Epithelial cell of esophagus (primary cell): ENCODE results near the gene SKI.
A peak's percentile ranks its signal among the peaks of the same experiment; 100 is the strongest.

Experiments
- DNase-seq: peaks from one replicate; pipeline ENCODE4 v3.0.0; 2010; ENCODE audit warnings: low read depth
- H3K4me3 ChIP-seq: 2 replicates; pipeline ENCODE4 v1.5.1; 2011; ENCODE audit warnings: mild to moderate bottlenecking, low read length, control low read depth
- TF ChIP-seq, protein P1 (sequence below): IDR thresholded peaks from 2 replicates; pipeline ENCODE4 v1.5.1; 2011; ENCODE audit warnings: low read depth, mild to moderate bottlenecking, low read length, control low read depth, inconsistent platforms; ENCODE audit not compliant: insufficient read depth; ENCODE audit errors: missing control alignments

Gene SKI

DNA sequence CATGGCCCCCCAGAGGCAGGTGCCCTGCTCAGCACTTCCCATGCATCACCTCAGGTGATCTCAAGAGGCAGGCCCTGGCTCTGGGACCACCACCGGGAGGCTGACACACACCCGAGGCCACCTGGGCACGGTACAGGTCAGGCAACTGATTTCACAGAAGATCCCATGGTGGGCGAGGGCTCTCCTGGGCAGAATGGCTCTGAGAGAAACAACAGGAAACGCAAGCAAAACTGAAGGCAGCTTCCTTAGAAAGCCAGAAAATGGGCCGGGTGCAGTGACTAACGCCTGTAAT lies 11.4 kb upstream of the SKI start:
- no peak for DNase-seq
- TF ChIP-seq, protein P1, sequence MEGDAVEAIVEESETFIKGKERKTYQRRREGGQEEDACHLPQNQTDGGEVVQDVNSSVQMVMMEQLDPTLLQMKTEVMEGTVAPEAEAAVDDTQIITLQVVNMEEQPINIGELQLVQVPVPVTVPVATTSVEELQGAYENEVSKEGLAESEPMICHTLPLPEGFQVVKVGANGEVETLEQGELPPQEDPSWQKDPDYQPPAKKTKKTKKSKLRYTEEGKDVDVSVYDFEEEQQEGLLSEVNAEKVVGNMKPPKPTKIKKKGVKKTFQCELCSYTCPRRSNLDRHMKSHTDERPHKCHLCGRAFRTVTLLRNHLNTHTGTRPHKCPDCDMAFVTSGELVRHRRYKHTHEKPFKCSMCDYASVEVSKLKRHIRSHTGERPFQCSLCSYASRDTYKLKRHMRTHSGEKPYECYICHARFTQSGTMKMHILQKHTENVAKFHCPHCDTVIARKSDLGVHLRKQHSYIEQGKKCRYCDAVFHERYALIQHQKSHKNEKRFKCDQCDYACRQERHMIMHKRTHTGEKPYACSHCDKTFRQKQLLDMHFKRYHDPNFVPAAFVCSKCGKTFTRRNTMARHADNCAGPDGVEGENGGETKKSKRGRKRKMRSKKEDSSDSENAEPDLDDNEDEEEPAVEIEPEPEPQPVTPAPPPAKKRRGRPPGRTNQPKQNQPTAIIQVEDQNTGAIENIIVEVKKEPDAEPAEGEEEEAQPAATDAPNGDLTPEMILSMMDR = no peak
- no peak overlapping the region for H3K4me3 ChIP-seq

DNA sequence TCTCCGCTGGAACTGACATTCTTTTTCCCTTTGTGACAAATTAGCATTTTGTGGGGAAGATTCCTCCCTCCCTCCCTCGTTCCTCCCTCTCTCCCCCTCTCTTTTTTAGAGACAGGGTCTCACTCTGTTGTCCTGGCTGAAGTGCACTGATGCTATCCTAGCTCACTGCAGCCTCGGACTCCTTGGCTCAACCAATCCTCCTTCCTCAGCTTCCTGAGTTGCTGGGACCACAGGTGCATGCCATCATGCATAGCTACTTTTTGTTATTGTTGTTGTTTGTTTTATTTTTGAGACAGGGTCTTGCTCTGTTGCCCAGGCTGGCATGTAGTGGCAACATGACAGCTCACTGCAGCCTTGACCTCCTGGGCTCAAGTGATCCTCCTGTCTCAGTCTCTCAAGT lies 6.8 kb upstream of the SKI start:
- H3K4me3 ChIP-seq = no peak overlapping the region
- no peak for DNase-seq
- TF ChIP-seq, protein P1 = no peak

DNA sequence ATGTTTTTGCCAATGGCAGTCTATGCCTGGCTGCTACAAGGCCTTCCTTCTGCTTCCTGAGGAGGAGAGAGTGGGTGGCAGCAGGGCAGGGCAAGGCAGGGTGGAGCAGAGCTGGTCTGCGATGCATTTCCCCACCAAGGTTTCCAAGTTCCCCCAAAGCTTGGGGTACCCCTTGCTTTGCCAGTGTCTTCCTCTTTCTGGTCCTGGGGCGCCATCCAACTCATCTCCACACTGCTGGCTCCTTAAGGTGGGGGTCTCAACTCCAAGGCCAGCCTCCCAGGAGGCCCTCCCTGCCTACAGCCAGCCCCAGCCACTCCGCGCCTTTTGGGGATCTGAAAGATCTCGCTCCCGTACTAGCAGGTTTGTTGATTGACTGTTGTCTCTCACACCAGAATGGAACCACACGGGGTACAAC lies 3.9 kb upstream of the SKI start:
- H3K4me3 ChIP-seq = no peak overlapping the region
- TF ChIP-seq, protein P1 = no peak
- DNase-seq = no peak

DNA sequence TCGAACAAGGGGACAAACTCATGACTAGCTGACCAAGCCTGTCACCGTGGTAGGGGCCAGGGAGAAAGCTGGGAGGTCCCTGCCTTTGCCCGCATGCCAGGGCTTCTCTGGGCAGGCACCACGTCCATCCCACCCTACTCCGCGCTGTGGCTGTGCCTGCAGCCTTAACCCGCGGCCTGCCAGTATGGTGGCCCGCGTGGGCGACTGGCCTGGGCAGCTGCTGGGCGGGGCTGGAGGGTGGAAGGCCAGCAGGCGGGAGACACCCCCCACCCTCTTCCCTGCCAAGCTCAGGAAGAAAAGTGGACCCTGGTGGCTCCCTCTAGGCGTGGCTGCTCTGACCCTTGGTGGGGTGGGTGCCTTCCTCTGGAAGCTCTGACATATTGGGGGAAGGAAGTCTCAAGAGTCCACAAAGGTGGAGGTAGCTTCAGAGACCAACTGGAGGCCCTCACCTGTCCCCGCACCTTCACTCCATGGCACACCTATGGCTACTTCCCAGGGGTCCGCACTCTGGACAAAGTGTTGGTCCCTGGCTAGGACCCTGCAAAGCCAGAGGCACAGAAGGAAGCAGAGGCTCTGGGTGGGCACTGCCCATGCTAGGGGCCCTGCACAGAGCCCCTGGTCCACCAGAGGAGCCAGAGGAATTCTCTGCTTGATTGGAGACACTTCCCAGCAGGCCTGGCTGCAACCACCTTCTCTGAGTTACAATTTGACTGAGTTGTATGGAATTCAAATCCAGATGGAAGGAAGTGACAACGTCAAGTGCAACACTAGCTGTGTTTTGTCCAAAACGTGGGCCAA lies 3.3 kb upstream of the SKI start:
- DNase-seq = no peak
- H3K4me3 ChIP-seq = no peak overlapping the region
- TF ChIP-seq, protein P1 = no peak

DNA sequence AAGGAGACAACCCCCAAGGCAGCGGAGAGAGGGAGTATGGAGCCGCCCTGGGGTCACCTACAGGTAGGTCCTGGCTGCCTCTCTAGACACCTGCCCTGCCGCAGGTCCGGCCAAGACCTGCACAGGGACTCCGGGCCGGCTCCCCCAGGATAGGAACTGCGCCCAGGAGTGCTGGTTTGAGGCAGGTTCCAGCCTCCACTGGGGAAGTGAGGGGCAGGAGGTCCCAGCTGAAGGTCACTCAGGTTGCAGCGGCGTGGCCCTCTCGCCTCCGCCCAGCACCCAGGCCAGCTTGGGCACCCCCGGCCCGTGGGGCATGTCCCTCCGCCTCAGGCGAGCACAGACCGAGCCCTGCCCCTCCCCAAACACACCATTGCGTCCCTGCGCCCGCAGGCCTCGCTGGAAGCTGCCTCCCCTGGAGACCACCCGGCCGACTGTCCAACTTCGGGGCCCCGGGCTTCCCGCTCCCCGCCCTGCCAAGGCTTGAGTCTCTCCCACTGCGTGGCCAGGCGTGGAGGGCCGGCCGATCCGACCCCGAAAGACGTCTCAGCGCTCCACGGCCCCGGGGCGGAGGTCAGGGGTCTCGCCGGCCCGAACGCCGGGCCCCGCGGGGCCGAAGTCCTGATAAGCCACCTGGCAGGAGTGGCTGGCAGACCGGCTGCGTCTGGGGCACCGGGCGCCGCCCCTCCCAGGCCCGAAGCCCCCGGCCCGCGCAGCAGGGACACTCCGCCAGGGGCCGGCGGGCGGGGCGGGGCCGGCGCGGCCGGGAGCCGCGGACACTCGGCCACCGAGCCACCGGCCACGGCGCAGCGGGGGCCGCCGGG lies 1.4 kb upstream of the SKI start:
- DNase-seq = no peak
- peak overlapping the region; percentile 61 for H3K4me3 ChIP-seq
- TF ChIP-seq, protein P1 = no peak

DNA sequence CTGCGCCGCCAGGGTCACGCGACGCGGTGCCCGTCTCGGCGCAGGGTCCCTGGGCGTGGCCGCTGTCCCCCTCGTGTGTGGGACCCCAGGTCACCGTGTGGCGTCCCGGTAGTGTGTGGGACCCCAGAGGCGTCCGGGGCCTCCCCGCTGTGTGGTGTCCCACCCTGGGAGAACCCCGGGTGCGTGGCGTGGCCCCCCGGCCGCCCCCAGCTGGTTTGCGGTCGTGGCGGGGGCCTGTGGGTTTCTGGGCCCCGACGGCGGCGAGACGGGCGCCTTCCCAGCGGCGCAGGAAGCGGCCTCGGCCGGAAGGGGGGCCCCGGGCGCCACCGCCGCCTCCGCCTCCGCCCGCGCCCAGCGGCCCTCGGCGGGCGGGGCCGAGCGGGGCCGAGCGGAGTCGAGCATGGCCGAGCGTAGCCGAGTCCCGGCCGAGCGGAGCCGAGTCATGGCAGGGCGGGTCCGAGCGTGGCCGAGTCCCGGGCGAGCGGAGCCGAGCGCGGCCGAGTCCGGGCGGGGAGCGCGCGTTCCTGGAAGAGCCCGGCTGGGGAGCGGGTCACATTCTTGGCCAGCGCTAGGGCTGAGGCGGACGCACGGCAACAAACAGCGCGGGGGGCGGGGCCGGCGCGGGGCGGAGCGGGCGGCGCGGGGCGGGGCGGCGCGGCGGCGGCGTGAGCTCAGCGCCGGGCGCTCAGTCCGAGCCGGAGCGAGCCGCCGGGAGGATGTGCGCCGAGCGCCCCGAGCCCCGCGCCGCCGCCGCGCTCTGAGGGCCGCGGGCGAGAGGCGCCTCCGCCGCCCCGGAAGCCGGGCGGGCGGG lies 568 bp upstream of the SKI start:
- H3K4me3 ChIP-seq = peak overlapping the region; percentile 61
- TF ChIP-seq, protein P1 = no peak
- peak; percentile 98 for DNase-seq
